GOT3 (cell line): Measurements from ENCODE around the gene SLC15A5.

Experiments
- DNase-seq: peaks from one replicate; lab custom pipeline; 2025; ENCODE audit warnings: mixed read lengths; lab: John Stamatoyannopoulos, UW

The SLC15A5 gene

GRCh38 chr12:16277585-16277984, at the start of gene SLC15A5:
Gene SLC15A5 (minus strand): TSS chr12:16277685. CDS start chr12:16277685, 0 bp downstream.
- no peak for DNase-seq

GRCh38 chr12:16325426-16325825, 47.9 kb upstream of the SLC15A5 start:
- no peak for DNase-seq

GRCh38 chr12:16324772-16325171, 47.3 kb upstream of the SLC15A5 start:
- DNase-seq = no peak

GRCh38 chr12:16324272-16324671, 46.8 kb upstream of the SLC15A5 start:
- no peak for DNase-seq

GRCh38 chr12:16323638-16324037, 46.2 kb upstream of the SLC15A5 start:
- DNase-seq = no peak

- DNase-seq = no peak
These were observed 45.5 kb upstream of the SLC15A5 start for GRCh38 chr12:16323010-16323409.

GRCh38 chr12:16310934-16311333, 33.4 kb upstream of the SLC15A5 start:
- DNase-seq = no peak

GRCh38 chr12:16307856-16308475, 30.5 kb upstream of the SLC15A5 start:
- DNase-seq = no peak

- no peak for DNase-seq
These were observed 26.5 kb upstream of the SLC15A5 start for GRCh38 chr12:16303939-16304338.

GRCh38 chr12:16300736-16301135, 23.3 kb upstream of the SLC15A5 start:
- no peak for DNase-seq

GRCh38 chr12:16300122-16300521, 22.6 kb upstream of the SLC15A5 start:
- DNase-seq = no peak

GRCh38 chr12:16299403-16299802, 21.9 kb upstream of the SLC15A5 start:
- no peak for DNase-seq

GRCh38 chr12:16297521-16297920, 20.0 kb upstream of the SLC15A5 start:
- no peak for DNase-seq

GRCh38 chr12:16294376-16294956, 17.0 kb upstream of the SLC15A5 start:
- no peak for DNase-seq

GRCh38 chr12:16291032-16291431, 13.5 kb upstream of the SLC15A5 start:
- DNase-seq = no peak

GRCh38 chr12:16285586-16285985, 8.1 kb upstream of the SLC15A5 start:
- DNase-seq = no peak

- DNase-seq = no peak
These were observed 5.5 kb upstream of the SLC15A5 start for GRCh38 chr12:16282978-16283377.

- no peak for DNase-seq
These were observed 4.6 kb upstream of the SLC15A5 start for GRCh38 chr12:16282081-16282480.

- no peak for DNase-seq
These were observed 3.7 kb upstream of the SLC15A5 start for GRCh38 chr12:16281157-16281556.

- no peak for DNase-seq
These were observed 5.3 kb downstream of the SLC15A5 start for GRCh38 chr12:16272222-16272621.

- DNase-seq = no peak
These were observed 6.4 kb downstream of the SLC15A5 start for GRCh38 chr12:16271062-16271461.

- DNase-seq = no peak
These were observed 7.5 kb downstream of the SLC15A5 start for GRCh38 chr12:16269946-16270345.

- DNase-seq = no peak
These were observed 11.4 kb downstream of the SLC15A5 start for GRCh38 chr12:16266085-16266484.

GRCh38 chr12:16261944-16262475, 15.5 kb downstream of the SLC15A5 start:
- no peak for DNase-seq
